EH (cell line): Measurements from ENCODE around the gene RASEF.
"Not testable (repeated sequence)": the region's sequence is repeated elsewhere in the genome, so short reads cannot be mapped to it uniquely, and the experiment has no call there.

Source experiments
- DNase-seq: peaks from one replicate; pipeline ENCODE4 v3.0.0-alpha.2; 2015; ENCODE audit warnings: low read depth

Gene RASEF

GRCh38 chr9:83062651-83063527 is at the start of gene RASEF:
Gene RASEF, minus strand, starts transcription at chr9:83063142. Its CDS starts 275 bp downstream, at chr9:83062867.
- peak; percentile 15 for DNase-seq

- no peak for DNase-seq
These were observed 48.2 kb upstream of the RASEF start for GRCh38 chr9:83111169-83111568.

- no peak for DNase-seq
These were observed 46.4 kb upstream of the RASEF start for GRCh38 chr9:83109296-83109695.

- DNase-seq, result no peak
These were observed 45.3 kb upstream of the RASEF start for GRCh38 chr9:83108208-83108607.

- DNase-seq, result no peak
These were observed 43.8 kb upstream of the RASEF start for GRCh38 chr9:83106772-83107171.

GRCh38 chr9:83106263-83106662 is 43.3 kb upstream of the RASEF start:
- no peak for DNase-seq

- no peak for DNase-seq
These were observed 34.7 kb upstream of the RASEF start for GRCh38 chr9:83097633-83098032.

- DNase-seq, result not testable (repeated sequence)
These were observed 30.4 kb upstream of the RASEF start for GRCh38 chr9:83093311-83093710.

GRCh38 chr9:83081846-83082245 is 18.9 kb upstream of the RASEF start:
- no peak for DNase-seq

- no peak for DNase-seq
These were observed 18.1 kb upstream of the RASEF start for GRCh38 chr9:83081010-83081409.

- DNase-seq, result not testable (repeated sequence)
These were observed 13.0 kb upstream of the RASEF start for GRCh38 chr9:83075932-83076331.

- DNase-seq, result not testable (repeated sequence)
These were observed 9.6 kb upstream of the RASEF start for GRCh38 chr9:83072498-83072897.

- no peak for DNase-seq
These were observed 8.7 kb upstream of the RASEF start for GRCh38 chr9:83071626-83072025.

GRCh38 chr9:83070261-83070660 is 7.3 kb upstream of the RASEF start:
- peak; percentile 20 for DNase-seq

GRCh38 chr9:83069651-83070050 is 6.7 kb upstream of the RASEF start:
- DNase-seq, result no peak

- no peak for DNase-seq
These were observed 5.5 kb upstream of the RASEF start for GRCh38 chr9:83068414-83068813.

- no peak for DNase-seq
These were observed 4.6 kb upstream of the RASEF start for GRCh38 chr9:83067579-83067978.

GRCh38 chr9:83066771-83067170 is 3.8 kb upstream of the RASEF start:
- peak; percentile 73 for DNase-seq

- no peak for DNase-seq
These were observed 2.3 kb upstream of the RASEF start for GRCh38 chr9:83065233-83065632.

GRCh38 chr9:83061990-83062650 is 822 bp downstream of the RASEF start:
- DNase-seq, result peak; percentile 13

GRCh38 chr9:83061036-83061435 is 1.9 kb downstream of the RASEF start:
- no peak for DNase-seq

- DNase-seq, result no peak
These were observed 2.4 kb downstream of the RASEF start for GRCh38 chr9:83060556-83060955.

- DNase-seq, result no peak
These were observed 3.5 kb downstream of the RASEF start for GRCh38 chr9:83059417-83059816.
